HCT116 (cell line): Measurements from ENCODE around the gene CCDC138. TPM values are rescaled to one million over a fixed set of nuclear protein-coding genes. Genes with fewer than 3 reads are reported as not detected.

Experiments used
- ATAC-seq: fragments of 200-7000 bp; cut with Tn5 transposase; 2 replicates; pipeline ENCODE4 v1.9.1; 2020; ENCODE audit warnings: mild to moderate bottlenecking, moderate library complexity
- BruUV-seq: library from RNA; stranded (reverse); fragments of 400-500 nt; replicated peaks from 2 replicates; lab custom pipeline; 2021; lab: Mats Ljungman, UMichigan
- CTCF ChIA-PET: fragments of 300-600 bp; sonication (Branson Sonifier 250); formaldehyde crosslinking; loops from one replicate; lab custom pipeline; 2021; ENCODE audit warnings: antibody characterized with exemption; lab: Charles Lee
- POLR2A ChIA-PET: fragments of 300-600, 350-600 bp; sonication (Branson Sonifier 250); formaldehyde crosslinking; loops from one replicate; lab custom pipeline; 2021; ENCODE audit warnings: antibody characterized with exemption; lab: Charles Lee
- RAD21 ChIA-PET, 2 experiments: fragments of 300-600 bp; sonication (Branson Sonifier 250); formaldehyde crosslinking; loops; one replicate each; lab custom pipeline; 2023; ENCODE audit warnings: low total read pairs in 2 of 2; ENCODE audit not compliant: uncharacterized antibody in 2 of 2, unreplicated experiment in 2 of 2, low non-redundant PET in 1 of 2; lab: Charles Lee
- DNase-seq: peaks from one replicate; pipeline ENCODE4 v3.0.0-alpha.2; 2010; ENCODE audit warnings: low read depth, low spot score
- H2AFZ ChIP-seq: fragments of 200-600 bp; shearing (Covaris generic), sonication (generic); 2 replicates; pipeline ENCODE4 v1.6.1; 2017; ENCODE audit warnings: low read depth, mixed run types, mixed read lengths, antibody characterized with exemption, low read length; ENCODE audit not compliant: poor library complexity, severe bottlenecking
- H3K27ac ChIP-seq: 2 replicates; pipeline ENCODE4 v1.5.1; 2012; ENCODE audit warnings: low read depth, low read length
- H3K27me3 ChIP-seq: fragments of 200-600 bp; sonication (generic); 2 replicates; pipeline ENCODE4 v1.6.1; 2016; ENCODE audit warnings: mixed run types, low read length, mixed read lengths; ENCODE audit not compliant: insufficient read depth
- H3K36me3 ChIP-seq, 2 experiments: fragments of 200-500 bp in 1 of 2; fragments of 200-600 bp in 1 of 2; sonication (Bioruptor generic) in 1 of 2; sonication (generic) in 1 of 2; 2 replicates each; pipeline versions ENCODE4 v1.5.1 to v1.6.1; 2014 to 2016; ENCODE audit warnings: low read length in 2 of 2, inconsistent platforms in 1 of 2, mixed read lengths in 1 of 2, mixed run types in 1 of 2; ENCODE audit not compliant: insufficient read depth in 2 of 2, control insufficient read depth in 1 of 2
- H3K4me1 ChIP-seq, 2 experiments: fragments of 200-600 bp in 1 of 2; sonication (generic) in 1 of 2; 2 replicates each; pipeline versions ENCODE4 v1.5.1 to v1.6.1; 2012 to 2017; ENCODE audit warnings: low read length in 2 of 2, inconsistent platforms in 1 of 2, mild to moderate bottlenecking in 1 of 2, mixed read lengths in 1 of 2, mixed run types in 1 of 2, moderate library complexity in 1 of 2; ENCODE audit not compliant: insufficient read depth in 2 of 2, control insufficient read depth in 1 of 2
- H3K4me2 ChIP-seq: fragments of 200-600 bp; sonication (generic); 2 replicates; pipeline ENCODE4 v1.6.1; 2017; ENCODE audit warnings: mixed run types, low read length, mixed read lengths
- H3K4me3 ChIP-seq, 2 experiments: fragments of 200-600 bp in 1 of 2; sonication (generic) in 1 of 2; replicated peaks in 1 of 2; 2 replicates each; pipeline ENCODE4 v1.5.1; 2011 to 2016; ENCODE audit warnings: low read length in 2 of 2, control low read depth in 1 of 2, low read depth in 1 of 2, mild to moderate bottlenecking in 1 of 2, mixed read lengths in 1 of 2, mixed run types in 1 of 2
- H3K79me2 ChIP-seq: fragments of 200-600 bp; sonication (generic); 2 replicates; pipeline ENCODE4 v1.6.1; 2017; ENCODE audit warnings: mild to moderate bottlenecking, mixed run types, low read length, moderate library complexity, mixed read lengths; ENCODE audit not compliant: insufficient read depth
- H3K9ac ChIP-seq: fragments of 200-600 bp; sonication (generic); 2 replicates; pipeline ENCODE4 v1.6.1; 2016; ENCODE audit warnings: low read length, mixed read lengths
- H3K9me2 ChIP-seq: fragments of 200-600 bp; sonication (generic), shearing (Covaris generic); 2 replicates; pipeline ENCODE4 v1.6.1; 2017; ENCODE audit warnings: mixed run types, mild to moderate bottlenecking, moderate library complexity; ENCODE audit not compliant: insufficient read depth
- H3K9me3 ChIP-seq, 2 experiments: fragments of 200-500 bp in 1 of 2; fragments of 200-600 bp in 1 of 2; sonication (Bioruptor generic) in 1 of 2; sonication (generic) in 1 of 2; 2 replicates each; pipeline ENCODE4 v1.6.1; 2014 to 2017; ENCODE audit warnings: low read length in 2 of 2, mixed read lengths in 2 of 2, inconsistent platforms in 1 of 2, low read depth in 1 of 2, mild to moderate bottlenecking in 1 of 2, mixed run types in 1 of 2, moderate library complexity in 1 of 2; ENCODE audit not compliant: control insufficient read depth in 1 of 2, insufficient read depth in 1 of 2
- H4K20me1 ChIP-seq: fragments of 200-600 bp; sonication (generic), shearing (Covaris generic); 2 replicates; pipeline ENCODE4 v1.6.1; 2017; ENCODE audit warnings: mixed run types, mild to moderate bottlenecking, moderate library complexity; ENCODE audit not compliant: insufficient read depth
- EGR1 ChIP-seq: IDR thresholded peaks from 2 replicates; pipeline ENCODE4 v1.6.1; 2012; ENCODE audit warnings: low read depth
- ELF1 ChIP-seq: IDR thresholded peaks from 2 replicates; pipeline ENCODE4 v1.6.1; 2012; ENCODE audit warnings: low read depth, borderline replicate concordance
- EZH2 ChIP-seq: fragments of 200-600 bp; sonication (generic); IDR thresholded peaks from 2 replicates; pipeline ENCODE4 v1.6.1; 2017; ENCODE audit warnings: antibody characterized with exemption, mixed run types
- EZH2phosphoT487 ChIP-seq: fragments of 200-600 bp; IDR thresholded peaks from 2 replicates; pipeline ENCODE4 v1.6.1; 2018; ENCODE audit warnings: antibody characterized with exemption, borderline replicate concordance
- FOSL1 ChIP-seq: IDR thresholded peaks from 2 replicates; pipeline ENCODE4 v1.6.1; 2012; ENCODE audit warnings: low read depth
- POLR2A ChIP-seq: IDR thresholded peaks from 2 replicates; pipeline ENCODE4 v1.7.0; 2011; ENCODE audit warnings: borderline replicate concordance; ENCODE audit not compliant: insufficient read depth, insufficient read length; ENCODE audit errors: extremely low read depth
- POLR2AphosphoS5 ChIP-seq: IDR thresholded peaks from 2 replicates; pipeline ENCODE4 v1.6.1; 2011; ENCODE audit warnings: mild to moderate bottlenecking, low read depth, low read length, moderate library complexity
- SP1 ChIP-seq: IDR thresholded peaks from 2 replicates; pipeline ENCODE4 v1.6.1; 2012; ENCODE audit warnings: low read depth
- SRF ChIP-seq: IDR thresholded peaks from 2 replicates; pipeline ENCODE4 v1.6.1; 2012; ENCODE audit warnings: low read depth
- TCF7L2 ChIP-seq: IDR thresholded peaks from 2 replicates; pipeline ENCODE4 v1.7.0; 2011; ENCODE audit warnings: borderline replicate concordance, inconsistent platforms; ENCODE audit not compliant: insufficient read depth, insufficient read length; ENCODE audit errors: extremely low read depth
- YY1 ChIP-seq: IDR thresholded peaks from 2 replicates; pipeline ENCODE4 v1.6.1; 2011; ENCODE audit warnings: low read length, low read depth, moderate library complexity, mild to moderate bottlenecking; ENCODE audit not compliant: insufficient replicate concordance; ENCODE audit errors: extremely low read depth
- ZFX ChIP-seq: fragments of 450-650 bp; IDR thresholded peaks from 2 replicates; pipeline ENCODE4 v1.6.1; 2017
- ZNF274 ChIP-seq: fragments of 200-500 bp; sonication (Bioruptor generic); IDR thresholded peaks from 2 replicates; pipeline ENCODE4 v1.6.1; 2014; ENCODE audit warnings: mild to moderate bottlenecking, low read depth, low read length, inconsistent platforms
- intact Hi-C: fragments of 100-400 bp; cut with micrococcal nuclease; formaldehyde crosslinking; loops from 2 replicates; pipeline ENCODE4 v1.10.0; 2022
- total RNA-seq: library from RNA; stranded (reverse); gene quantifications from one replicate; pipeline ENCODE4 v1.2.1, GENCODE V29; 2021; ENCODE audit not compliant: unreplicated experiment
- TF ChIP-seq, protein P1 (sequence below): IDR thresholded peaks from 2 replicates; pipeline ENCODE4 v1.6.1; 2011; ENCODE audit warnings: mild to moderate bottlenecking, low read length, moderate library complexity; ENCODE audit not compliant: insufficient replicate concordance; ENCODE audit errors: extremely low read depth
- TF ChIP-seq, protein P2 (sequence below), 3 experiments: fragments of 200-600 bp in 1 of 3; sonication (generic) in 1 of 3; IDR thresholded peaks in 2 of 3; conservative IDR thresholded peaks in 1 of 3; 2 replicates each; pipeline ENCODE4 v1.5.1; 2012 to 2017; ENCODE audit warnings: low read depth in 2 of 3, low read length in 2 of 3, antibody characterized with exemption in 1 of 3, borderline replicate concordance in 1 of 3, control low read depth in 1 of 3, mild to moderate bottlenecking in 1 of 3, mixed read lengths in 1 of 3, mixed run types in 1 of 3, moderate library complexity in 1 of 3; ENCODE audit not compliant: insufficient read depth in 1 of 3
- TF ChIP-seq, protein P3 (sequence below): IDR thresholded peaks from 2 replicates; pipeline ENCODE4 v1.6.1; 2012

The CCDC138 gene
- total RNA-seq, 1 experiment from 2014 or later: 13.4 TPM

DNA sequence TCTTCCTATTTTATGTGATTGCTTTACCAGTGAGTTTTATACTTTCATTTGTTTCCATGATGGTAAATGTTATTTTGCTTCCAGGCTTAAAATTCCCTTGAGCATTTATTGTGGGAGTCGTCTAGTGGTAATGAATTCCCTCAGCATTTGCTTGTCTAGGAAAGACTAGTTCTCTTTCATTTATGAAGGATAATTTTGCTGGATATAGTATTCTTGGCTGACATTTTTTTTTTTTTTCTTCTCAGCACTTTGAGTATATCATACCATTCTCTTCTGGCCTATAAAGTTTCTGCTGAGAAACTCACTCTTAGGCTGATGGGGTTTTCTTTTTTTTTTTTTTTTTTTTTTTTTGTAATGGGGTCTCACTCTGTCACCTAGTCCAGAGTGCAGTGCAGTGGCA lies 103.3 kb downstream of the CCDC138 start (continued):
- TF ChIP-seq, protein P1, sequence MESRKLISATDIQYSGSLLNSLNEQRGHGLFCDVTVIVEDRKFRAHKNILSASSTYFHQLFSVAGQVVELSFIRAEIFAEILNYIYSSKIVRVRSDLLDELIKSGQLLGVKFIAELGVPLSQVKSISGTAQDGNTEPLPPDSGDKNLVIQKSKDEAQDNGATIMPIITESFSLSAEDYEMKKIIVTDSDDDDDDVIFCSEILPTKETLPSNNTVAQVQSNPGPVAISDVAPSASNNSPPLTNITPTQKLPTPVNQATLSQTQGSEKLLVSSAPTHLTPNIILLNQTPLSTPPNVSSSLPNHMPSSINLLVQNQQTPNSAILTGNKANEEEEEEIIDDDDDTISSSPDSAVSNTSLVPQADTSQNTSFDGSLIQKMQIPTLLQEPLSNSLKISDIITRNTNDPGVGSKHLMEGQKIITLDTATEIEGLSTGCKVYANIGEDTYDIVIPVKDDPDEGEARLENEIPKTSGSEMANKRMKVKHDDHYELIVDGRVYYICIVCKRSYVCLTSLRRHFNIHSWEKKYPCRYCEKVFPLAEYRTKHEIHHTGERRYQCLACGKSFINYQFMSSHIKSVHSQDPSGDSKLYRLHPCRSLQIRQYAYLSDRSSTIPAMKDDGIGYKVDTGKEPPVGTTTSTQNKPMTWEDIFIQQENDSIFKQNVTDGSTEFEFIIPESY: no peak
- TF ChIP-seq, protein P2, sequence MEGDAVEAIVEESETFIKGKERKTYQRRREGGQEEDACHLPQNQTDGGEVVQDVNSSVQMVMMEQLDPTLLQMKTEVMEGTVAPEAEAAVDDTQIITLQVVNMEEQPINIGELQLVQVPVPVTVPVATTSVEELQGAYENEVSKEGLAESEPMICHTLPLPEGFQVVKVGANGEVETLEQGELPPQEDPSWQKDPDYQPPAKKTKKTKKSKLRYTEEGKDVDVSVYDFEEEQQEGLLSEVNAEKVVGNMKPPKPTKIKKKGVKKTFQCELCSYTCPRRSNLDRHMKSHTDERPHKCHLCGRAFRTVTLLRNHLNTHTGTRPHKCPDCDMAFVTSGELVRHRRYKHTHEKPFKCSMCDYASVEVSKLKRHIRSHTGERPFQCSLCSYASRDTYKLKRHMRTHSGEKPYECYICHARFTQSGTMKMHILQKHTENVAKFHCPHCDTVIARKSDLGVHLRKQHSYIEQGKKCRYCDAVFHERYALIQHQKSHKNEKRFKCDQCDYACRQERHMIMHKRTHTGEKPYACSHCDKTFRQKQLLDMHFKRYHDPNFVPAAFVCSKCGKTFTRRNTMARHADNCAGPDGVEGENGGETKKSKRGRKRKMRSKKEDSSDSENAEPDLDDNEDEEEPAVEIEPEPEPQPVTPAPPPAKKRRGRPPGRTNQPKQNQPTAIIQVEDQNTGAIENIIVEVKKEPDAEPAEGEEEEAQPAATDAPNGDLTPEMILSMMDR (IDR thresholded peaks at IDR 0.05 in 2 of 3, conservative IDR thresholded peaks at IDR 0.05 in 1 of 3; ENCODE audit: borderline replicate concordance in 1 of 3, insufficient read depth in 1 of 3, low read depth in 2 of 3, low read length in 2 of 3): no peak
- TF ChIP-seq ZNF274 (no peak), YY1 (no peak), SRF (no peak)
- TF ChIP-seq, protein P3, sequence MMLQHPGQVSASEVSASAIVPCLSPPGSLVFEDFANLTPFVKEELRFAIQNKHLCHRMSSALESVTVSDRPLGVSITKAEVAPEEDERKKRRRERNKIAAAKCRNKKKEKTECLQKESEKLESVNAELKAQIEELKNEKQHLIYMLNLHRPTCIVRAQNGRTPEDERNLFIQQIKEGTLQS: no peak

DNA sequence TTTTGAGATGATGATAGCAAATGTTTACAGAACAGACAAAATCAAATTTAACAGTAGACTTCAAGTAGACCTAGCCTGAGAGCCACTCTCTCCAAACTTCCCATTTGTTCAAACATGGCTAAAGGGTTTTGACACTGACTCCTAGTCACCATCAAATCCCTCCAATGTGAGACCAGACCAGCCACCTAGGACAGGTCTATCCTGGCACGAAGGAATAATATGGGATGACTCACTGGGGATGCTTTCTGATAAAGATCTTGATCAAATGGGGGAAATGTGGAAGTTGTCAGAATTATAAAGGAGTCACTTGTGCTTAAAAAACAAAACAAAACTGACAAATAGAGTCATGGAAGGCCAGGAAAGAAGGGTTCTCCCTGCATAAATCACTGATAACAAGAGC lies 106.7 kb downstream of the CCDC138 start:
- Histone ChIP-seq H3K4me1 (no peaks in the 10 kb centered on the region), H2AFZ (no peak overlapping the region), H3K4me3 (no peak overlapping the region), H3K27ac (no peak overlapping the region), H3K9ac (no peak overlapping the region), H3K9me2 (no peaks in the 10 kb centered on the region), H3K4me2 (no peak overlapping the region), H4K20me1 (no peaks in the 10 kb centered on the region), H3K9me3 (no peaks in the 10 kb centered on the region), H3K79me2 (no peaks in the 10 kb centered on the region), H3K27me3 (no peaks in the 10 kb centered on the region), H3K36me3 (no peaks in the 10 kb centered on the region)
- no peak for TF ChIP-seq EZH2phosphoT487
- no peak for TF ChIP-seq EZH2
- TF ChIP-seq ZFX: no peak
- no peak for TF ChIP-seq ZNF274
- TF ChIP-seq EGR1: no peak
- TF ChIP-seq SRF: no peak
- no peak for TF ChIP-seq POLR2A
- TF ChIP-seq ELF1: no peak
- TF ChIP-seq, protein P3: no peak
- no peak for TF ChIP-seq YY1
- no peak for TF ChIP-seq POLR2AphosphoS5
- no peak for TF ChIP-seq TCF7L2
- no peak for TF ChIP-seq SP1
- TF ChIP-seq FOSL1: no peak
- ChIA-PET RAD21 (no interaction called here), POLR2A (no interaction called here), CTCF (no interaction called here)
- DNase-seq (no peak), ATAC-seq (no peak)
- intact Hi-C loops: no loop called here
- no TSS peak for BruUV-seq
